Measurements from ENCODE around the gene ELMOD1.

DNA sequence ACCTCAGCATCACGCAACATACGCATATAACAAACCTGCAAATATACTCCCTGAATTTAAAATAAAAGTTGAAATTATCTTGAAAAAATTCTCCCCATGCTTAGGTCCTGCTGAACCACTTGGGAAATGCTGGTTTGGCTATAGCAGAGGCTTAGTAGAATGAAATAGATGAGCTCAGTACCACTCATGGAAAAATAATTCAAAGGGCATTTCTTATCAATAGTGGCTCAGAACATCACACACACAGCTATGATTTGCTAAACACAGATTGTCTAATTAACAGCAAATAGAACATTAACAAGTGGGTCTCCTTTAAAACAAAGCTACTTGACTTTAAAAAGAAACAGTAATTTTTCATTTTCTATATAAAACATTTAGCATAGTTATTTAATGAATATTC, 21.5 kb downstream of the ELMOD1 start:
- TF ChIP-seq, protein P1, sequence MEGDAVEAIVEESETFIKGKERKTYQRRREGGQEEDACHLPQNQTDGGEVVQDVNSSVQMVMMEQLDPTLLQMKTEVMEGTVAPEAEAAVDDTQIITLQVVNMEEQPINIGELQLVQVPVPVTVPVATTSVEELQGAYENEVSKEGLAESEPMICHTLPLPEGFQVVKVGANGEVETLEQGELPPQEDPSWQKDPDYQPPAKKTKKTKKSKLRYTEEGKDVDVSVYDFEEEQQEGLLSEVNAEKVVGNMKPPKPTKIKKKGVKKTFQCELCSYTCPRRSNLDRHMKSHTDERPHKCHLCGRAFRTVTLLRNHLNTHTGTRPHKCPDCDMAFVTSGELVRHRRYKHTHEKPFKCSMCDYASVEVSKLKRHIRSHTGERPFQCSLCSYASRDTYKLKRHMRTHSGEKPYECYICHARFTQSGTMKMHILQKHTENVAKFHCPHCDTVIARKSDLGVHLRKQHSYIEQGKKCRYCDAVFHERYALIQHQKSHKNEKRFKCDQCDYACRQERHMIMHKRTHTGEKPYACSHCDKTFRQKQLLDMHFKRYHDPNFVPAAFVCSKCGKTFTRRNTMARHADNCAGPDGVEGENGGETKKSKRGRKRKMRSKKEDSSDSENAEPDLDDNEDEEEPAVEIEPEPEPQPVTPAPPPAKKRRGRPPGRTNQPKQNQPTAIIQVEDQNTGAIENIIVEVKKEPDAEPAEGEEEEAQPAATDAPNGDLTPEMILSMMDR (IDR thresholded peaks at IDR 0.05), result no peak
- TF ChIP-seq POLR2A (IDR thresholded peaks at IDR 0.05) (no peak), POLR2AphosphoS5 (IDR thresholded peaks at IDR 0.05) (no peak), EP300 (IDR thresholded peaks at IDR 0.05) (no peak)
